ENCODE measurements around the gene IPO13.

Gene IPO13

DNA sequence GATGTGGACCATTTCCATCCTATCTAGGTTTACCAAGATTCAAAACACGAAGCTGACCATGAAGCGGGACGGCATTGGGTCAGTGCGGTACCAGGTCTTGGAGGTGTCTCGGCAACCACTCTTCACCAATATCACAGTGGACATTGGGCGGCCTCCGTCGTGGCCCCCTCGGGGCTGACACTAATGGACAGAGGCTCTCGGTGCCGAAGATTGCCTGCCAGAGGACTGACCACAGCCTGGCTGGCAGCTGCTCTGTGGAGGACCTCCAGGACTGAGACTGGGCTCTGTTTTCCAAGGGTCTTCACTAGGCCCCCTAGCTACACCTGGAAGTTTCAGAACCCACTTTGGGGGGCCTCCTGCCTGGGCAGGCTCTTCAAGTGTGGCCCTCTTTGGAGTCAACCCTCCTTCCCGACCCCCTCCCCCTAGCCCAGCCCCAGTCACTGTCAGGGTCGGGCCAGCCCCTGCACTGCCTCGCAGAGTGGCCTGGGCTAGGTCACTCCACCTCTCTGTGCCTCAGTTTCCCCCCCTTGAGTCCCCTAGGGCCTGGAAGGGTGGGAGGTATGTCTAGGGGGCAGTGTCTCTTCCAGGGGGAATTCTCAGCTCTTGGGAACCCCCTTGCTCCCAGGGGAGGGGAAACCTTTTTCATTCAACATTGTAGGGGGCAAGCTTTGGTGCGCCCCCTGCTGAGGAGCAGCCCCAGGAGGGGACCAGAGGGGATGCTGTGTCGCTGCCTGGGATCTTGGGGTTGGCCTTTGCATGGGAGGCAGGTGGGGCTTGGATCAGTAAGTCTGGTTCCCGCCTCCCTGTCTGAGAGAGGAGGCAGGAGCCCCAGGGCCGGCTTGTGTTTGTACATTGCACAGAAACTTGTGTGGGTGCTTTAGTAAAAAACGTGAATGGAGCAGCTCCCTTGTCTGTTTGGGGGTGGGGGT lies 43.8 kb downstream of the IPO13 start:
- no peak for DNase-seq

DNA sequence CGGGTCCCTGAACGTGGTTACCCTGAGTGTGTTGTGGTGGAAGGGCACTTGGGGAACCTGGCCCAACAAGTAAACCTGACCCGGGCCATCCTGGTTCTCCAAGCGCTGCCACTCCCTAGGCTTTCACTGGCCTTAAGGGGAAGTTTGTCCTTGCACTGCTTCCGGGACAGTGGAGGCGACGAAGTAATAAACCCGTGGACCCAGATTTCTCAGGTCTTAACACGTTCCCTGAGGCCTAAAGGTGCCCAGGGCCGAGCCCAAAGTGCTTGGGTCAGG lies 44.4 kb downstream of the IPO13 start:
- no peak for DNase-seq

- DNase-seq: peak; percentile 81
Measured at GRCh38 chr1:43991476-43992231, 44.9 kb downstream of the IPO13 start, which contains the start of gene CCDC24. TSS of gene CCDC24 (plus strand) at chr1:43991599. CDS start at chr1:43991879, 280 bp downstream.

DNA sequence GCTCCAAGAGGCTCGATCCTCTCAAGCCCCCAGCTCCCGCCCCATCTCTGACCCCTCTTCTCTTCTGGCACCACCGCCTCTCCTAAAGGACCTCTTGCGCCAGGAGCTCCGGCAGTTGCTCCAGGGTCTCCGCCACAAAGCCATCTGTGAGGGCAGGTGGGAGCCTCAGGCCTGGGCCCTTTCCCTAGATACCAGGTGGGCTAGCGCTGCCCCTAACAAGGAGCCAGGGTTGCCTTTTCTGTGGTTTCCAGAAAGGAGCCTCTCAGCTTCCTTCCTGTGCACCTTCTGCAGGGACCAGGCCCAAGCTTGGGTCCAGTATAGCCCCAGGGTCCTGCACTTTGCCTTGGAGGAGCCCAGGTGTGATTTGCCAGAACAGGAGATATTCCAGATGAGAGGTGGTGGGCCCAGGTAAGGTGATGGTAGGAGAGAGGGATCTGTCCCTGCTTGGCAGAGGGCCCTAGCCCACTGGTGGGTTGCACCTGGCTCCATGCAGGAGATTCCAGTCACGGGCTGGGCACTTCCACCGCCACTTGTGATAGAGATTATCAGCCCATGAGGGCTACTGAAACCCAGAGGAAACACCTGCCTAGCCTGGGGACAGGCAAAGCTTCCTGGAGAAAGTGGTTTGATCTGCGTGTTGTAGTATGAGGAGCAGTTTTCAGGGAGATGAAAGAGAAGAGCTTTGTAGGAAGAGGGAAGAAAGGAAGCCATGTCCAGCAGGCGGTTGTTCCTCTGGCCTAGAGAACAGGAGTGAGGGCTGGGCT lies 45.7 kb downstream of the IPO13 start:
- DNase-seq: no peak

DNA sequence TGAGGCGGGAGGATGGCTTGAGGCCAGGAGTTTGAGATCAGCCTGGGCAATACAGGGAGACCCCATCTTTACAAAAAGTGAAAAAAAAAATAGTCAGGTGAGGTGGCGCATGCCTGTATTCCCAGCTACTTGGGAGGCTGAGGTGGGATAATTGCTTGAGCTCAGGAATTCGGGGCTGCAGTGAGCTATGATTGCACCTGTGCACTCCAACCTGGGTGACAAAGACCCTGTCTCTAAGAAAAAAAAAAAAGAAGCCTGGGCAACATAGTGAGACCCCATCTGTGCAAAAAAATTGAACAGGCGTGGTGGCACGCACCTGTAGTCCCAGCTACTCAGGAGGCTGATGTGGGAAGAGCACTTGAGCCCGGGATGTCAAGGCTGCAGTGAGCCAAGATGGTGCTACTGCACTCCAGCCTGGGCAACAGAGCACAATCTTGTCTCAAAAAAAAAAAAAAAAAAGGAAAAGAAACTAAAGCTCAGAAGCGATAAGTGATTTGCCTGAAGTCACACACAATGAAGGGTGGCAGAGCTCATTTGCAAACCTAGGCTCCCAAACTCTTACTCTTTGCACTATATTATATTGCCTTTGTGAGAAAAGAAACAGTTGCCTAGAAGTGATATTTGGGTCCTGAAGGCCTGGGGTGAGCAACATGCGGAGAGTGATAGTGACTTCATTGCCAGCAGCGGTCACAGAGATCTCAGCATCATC lies 46.6 kb downstream of the IPO13 start:
- DNase-seq: no peak

- DNase-seq: no peak
Measured at GRCh38 chr1:43994071-43994470, 47.3 kb downstream of the IPO13 start.

- DNase-seq: no peak
Measured at GRCh38 chr1:43994794-43995790, 48.3 kb downstream of the IPO13 start.

DNA sequence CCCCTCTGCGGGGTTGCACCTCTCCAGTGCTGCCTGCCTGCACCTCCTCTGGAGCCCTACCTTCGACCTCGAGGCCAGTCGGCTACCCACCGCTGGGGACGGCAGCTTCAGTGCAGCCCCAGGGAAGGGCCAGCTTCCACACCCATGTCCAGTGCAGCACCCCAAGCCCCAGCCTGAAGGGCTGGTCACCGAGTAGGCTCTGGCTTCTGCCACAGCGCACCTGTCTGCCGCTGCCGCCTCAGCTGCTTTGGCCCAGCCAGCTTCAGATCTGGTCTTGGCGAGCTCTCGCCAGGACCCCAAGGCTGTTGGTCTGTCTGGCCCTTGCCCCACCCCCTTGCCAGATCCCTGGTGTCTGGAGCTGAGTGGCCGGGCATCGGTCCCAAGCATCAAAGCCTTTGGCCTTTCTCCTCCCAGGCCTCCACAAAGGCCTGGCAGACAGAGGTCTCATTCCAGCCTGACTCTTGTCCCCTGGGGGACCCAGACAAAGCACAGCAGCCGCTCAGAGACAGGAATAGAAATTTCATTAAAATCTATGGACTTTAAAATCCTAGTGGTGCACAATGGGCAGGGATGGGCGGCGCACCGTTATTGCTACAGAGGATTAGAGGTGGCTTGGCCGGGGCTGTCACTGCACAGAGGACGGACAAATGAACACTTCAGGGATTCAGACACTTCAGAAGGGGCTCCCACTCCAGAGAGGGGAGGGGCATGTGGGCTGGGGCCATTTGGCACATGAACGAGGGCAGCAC lies 49.4 kb downstream of the IPO13 start:
- no peak for DNase-seq

- no peak for DNase-seq
Measured at GRCh38 chr1:43996733-43997115, 50.0 kb downstream of the IPO13 start.

DNA sequence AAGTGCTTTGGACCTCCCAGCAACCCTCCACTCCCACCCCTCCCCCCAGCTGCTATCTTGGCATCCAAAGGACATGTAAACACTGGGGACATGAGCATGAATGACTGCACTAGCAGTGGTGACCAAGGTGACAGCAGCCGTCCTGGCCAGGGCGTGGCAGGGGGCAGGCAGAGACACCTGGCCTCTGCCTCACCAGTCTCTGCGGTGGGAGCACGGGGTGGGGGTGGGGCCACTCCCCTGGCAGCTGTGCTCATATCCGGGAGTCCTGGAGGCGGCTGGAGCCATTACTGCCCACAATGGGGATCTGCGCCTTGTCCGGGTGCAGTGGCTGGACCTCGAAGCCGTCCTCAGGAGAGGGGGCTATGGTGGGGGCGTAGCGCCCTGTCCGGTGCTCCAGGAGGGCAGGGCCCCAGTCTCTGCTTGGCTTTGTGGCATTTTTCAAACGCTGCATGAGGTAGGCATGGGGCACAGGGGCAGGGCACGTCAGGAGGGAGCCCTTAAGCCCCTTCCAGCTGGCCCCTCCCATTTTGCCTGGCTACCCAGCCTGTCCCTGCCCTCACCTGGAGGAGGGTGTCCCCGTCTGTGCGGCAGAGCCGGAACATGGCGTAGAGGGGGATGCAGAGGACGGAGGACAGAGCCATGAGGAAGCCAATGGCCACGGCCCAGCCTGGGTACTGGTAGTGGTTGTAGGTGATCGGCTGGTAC lies 50.7 kb downstream of the IPO13 start:
- DNase-seq: no peak

GRCh38 chr1:43998000-43998378 lies 51.2 kb downstream of the IPO13 start:
- DNase-seq: no peak

DNA sequence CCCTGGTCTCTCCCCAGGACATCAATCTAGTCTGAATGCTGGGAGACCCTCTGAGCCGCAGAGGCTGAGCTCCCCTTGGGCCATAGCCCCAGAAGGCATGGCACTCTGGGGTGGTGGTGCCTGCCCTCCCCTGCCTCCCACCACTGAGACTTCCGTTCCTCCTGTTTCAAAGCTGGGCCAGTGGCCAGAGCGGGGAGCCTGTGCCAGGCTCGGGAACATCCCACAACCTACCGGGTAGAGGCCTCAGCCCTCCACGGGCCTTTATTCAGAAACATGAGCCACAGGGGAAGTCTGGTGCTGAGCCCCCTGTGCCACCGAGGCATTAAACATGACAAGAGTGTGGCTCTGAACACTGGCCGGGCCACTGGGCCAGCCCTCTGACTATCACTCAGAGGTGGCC lies 52.7 kb downstream of the IPO13 start:
- no peak for DNase-seq

DNA sequence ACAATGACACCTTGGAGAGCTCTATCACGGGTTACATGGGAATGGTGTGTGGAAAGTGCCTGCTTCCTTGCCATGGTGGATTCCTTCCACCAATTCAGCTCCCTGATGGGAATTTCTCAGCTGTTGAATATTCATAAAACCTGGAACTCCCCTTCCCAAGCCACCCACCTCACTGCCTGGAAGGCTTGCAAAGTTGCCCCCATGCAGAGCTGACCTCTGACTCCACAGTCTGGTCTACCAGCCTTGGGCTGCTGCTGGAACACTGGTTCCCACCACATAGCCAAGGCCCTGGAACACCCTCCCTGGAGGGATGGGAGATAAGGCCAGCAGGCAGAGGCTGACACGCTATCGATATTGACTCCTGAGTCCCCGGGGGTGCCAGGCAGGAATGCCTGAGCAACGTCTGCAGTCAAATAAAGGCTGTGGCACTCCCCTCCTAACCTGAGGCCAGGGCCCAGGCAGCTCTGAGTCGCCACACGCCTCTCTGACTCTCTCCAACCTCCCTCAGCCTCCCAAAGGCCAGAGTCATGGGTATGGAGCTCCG lies 53.4 kb downstream of the IPO13 start:
- DNase-seq: no peak

DNA sequence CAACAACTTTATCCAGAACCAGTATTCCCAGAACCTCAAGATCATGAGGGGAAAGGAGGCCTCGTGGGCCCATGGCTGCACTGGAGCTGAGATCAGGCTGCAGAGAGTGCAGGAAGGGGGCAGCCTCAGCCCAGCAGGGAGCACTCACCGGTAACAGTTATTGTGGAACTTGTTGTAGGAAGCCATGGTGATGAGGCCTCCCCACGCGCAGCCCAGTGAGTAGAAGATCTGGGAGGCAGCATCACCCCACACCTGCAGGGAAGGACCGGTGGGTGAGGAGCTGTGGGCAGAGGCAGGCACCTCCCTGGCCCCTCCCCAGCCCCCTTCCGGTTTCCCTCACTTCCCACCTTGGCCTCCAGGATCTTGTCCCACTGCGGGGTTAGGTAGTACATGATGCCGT lies 55.4 kb downstream of the IPO13 start:
- no peak for DNase-seq

DNA sequence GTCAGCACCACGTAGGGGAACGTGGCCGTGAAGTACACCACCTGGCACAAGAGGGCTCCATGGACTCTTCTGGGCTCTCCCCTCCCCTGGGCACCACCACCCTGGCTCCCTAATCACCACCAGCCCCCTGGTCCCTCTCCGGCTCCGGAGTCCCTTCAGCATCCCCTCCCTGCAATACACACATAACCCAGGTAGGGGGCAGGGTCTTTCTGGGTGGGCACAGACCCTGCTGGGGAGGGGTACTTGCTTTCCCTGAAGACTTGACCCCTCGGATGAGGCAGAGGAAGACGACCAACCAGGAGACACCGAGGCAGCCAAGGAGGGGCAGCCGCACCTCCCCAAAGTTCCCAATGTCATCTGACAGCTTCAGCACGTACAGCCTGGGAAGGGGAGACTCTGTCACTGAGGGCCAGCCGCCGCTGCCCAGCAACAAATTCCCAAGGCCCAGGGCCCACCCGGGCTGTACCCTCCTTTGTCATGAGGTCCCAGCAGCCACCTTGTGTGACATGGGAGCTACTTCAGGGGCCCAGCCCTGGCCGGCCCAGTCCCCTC lies 55.9 kb downstream of the IPO13 start:
- no peak for DNase-seq

DNA sequence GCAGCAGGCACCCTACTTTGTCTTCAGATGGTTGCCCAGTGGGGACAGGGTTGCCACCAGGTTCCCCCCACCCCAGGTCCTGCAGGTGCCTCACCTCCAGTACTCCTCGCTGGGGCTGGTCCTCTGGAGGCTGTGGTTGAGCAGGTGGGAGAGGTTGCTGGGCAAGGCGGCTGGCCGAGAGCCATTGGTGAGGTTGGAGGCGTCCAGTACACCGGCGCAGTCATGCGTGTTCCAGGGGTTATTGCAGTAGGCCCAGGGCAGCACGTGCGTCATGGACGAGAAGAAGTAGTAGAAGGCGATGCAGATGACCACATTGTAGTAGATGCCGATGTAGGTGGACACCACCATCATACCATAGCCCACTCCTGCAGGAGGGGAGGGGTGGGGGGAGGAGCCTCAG lies 61.5 kb downstream of the IPO13 start:
- DNase-seq: no peak

GRCh38 chr1:44010935-44011471 lies 64.3 kb downstream of the IPO13 start:
- DNase-seq: no peak

DNA sequence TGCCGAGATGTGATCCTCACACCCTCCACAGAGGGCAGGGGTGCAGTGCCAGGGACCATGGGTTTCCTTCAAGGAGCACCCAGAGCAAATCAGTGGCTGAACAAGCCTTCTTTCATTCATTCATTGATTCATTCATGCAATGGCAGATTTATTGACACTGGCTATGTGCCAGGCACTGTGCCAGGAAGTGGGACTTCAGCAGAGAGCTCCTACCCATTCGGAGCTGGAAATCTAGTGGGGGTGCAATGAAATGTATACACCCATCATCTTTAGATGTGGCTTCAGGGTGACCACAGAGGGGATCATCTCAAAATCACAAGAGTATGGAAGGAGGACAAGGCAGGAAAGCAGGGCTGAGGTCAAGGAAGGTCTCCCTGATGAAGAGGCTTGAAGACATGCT lies 65.7 kb downstream of the IPO13 start:
- DNase-seq: no peak

DNA sequence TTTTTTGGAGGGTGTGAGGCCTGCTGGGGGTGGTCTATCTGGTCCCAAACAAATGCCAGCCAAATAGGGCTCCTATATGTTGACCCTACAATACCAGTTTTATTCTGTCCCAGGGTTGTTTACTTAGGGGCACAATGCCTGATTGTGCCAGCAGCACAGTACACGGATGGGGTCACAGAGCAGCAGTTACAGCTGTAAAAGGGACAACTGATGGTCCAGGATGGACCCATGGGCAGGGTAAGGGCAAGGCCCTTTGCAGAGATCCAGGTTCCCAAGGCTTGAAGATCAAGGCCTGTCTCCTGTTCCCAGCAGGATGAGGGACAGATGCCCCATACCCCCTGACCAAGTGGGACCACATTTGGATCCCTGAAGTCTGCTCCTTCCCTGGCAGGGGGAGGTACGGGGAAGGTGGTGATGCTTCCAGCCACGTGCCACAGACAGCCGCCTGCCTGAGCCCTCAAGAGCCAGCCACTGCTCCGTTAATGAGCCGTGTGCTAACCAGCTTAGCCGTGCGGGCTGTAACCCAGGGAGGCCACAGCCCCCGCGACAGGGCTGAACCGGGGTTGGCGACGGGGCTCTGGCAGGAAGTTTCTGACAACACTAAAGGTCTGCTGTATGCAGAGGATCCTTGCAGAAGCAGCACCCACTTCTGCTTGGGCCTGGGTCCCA lies 66.3 kb downstream of the IPO13 start:
- DNase-seq: no peak
